H9 (cell line): ENCODE measurements around the gene PCBP1. TPM values are rescaled to one million over a fixed set of nuclear protein-coding genes. Genes with fewer than 3 reads are reported as not detected.
"Not testable (repeated sequence)": the region's sequence is repeated elsewhere in the genome, so short reads cannot be mapped to it uniquely, and the experiment has no call there.

ENCODE experiments used
- DNase-seq: peaks from one replicate; pipeline ENCODE4 v3.0.0-alpha.2; 2017
- H2AFZ ChIP-seq: one replicate; pipeline ENCODE4 v1.6.1; 2013; ENCODE audit warnings: mild to moderate bottlenecking, low read length, control low read depth, moderate library complexity
- H2AK5ac ChIP-seq: 2 replicates; pipeline ENCODE4 v1.6.1; 2013; ENCODE audit warnings: low read length, control low read depth, mixed read lengths; ENCODE audit not compliant: insufficient read length
- H2BK120ac ChIP-seq: one replicate; pipeline ENCODE4 v1.6.1; 2013; ENCODE audit warnings: low read depth, mild to moderate bottlenecking, low read length, control low read depth, inconsistent platforms; ENCODE audit not compliant: poor library complexity, severe bottlenecking
- H2BK12ac ChIP-seq: 2 replicates; pipeline ENCODE4 v1.6.1; 2013; ENCODE audit warnings: low read length, control low read depth, mixed read lengths, low read depth; ENCODE audit not compliant: insufficient read length
- H2BK15ac ChIP-seq: 2 replicates; pipeline ENCODE4 v1.6.1; 2013; ENCODE audit warnings: low read depth, low read length, control low read depth
- H2BK20ac ChIP-seq: one replicate; pipeline ENCODE4 v1.6.1; 2013; ENCODE audit warnings: low read depth, mild to moderate bottlenecking, low read length, control low read depth, inconsistent platforms; ENCODE audit not compliant: poor library complexity, severe bottlenecking
- H2BK5ac ChIP-seq: 2 replicates; pipeline ENCODE4 v1.6.1; 2013; ENCODE audit warnings: low read length, control low read depth, mixed read lengths; ENCODE audit not compliant: insufficient read length
- H3K14ac ChIP-seq: 2 replicates; pipeline ENCODE4 v1.6.1; 2013; ENCODE audit warnings: low read length, control low read depth; ENCODE audit not compliant: insufficient read depth
- H3K18ac ChIP-seq: 2 replicates; pipeline ENCODE4 v1.6.1; 2013; ENCODE audit warnings: low read depth, mild to moderate bottlenecking, mixed read lengths, low read length, control low read depth; ENCODE audit not compliant: insufficient read length
- H3K23ac ChIP-seq: 2 replicates; pipeline ENCODE4 v1.6.1; 2013; ENCODE audit warnings: low read length, control low read depth, mixed read lengths, low read depth; ENCODE audit not compliant: insufficient read length
- H3K23me2 ChIP-seq: 2 replicates; pipeline ENCODE4 v1.6.1; 2013; ENCODE audit warnings: low read depth, mild to moderate bottlenecking, mixed read lengths, low read length, control low read depth; ENCODE audit not compliant: insufficient read length, poor library complexity, severe bottlenecking
- H3K27ac ChIP-seq: 2 replicates; pipeline ENCODE4 v1.5.1; 2013; ENCODE audit warnings: low read length, control low read depth, mixed read lengths, low read depth; ENCODE audit not compliant: insufficient read length
- H3K27me3 ChIP-seq: 2 replicates; pipeline ENCODE4 v1.6.1; 2013; ENCODE audit warnings: low read length, control low read depth, inconsistent platforms; ENCODE audit not compliant: insufficient read depth
- H3K4ac ChIP-seq: 2 replicates; pipeline ENCODE4 v1.6.1; 2013; ENCODE audit warnings: low read depth, mild to moderate bottlenecking, control low read depth, inconsistent platforms, low read length, moderate library complexity
- H3K4me1 ChIP-seq: 2 replicates; pipeline ENCODE4 v1.6.1; 2013; ENCODE audit warnings: low read length, control low read depth, inconsistent platforms; ENCODE audit not compliant: insufficient read depth
- H3K4me2 ChIP-seq: 2 replicates; pipeline ENCODE4 v1.6.1; 2013; ENCODE audit warnings: low read length, control low read depth, mixed read lengths; ENCODE audit not compliant: insufficient read length, insufficient read depth
- H3K56ac ChIP-seq: 2 replicates; pipeline ENCODE4 v1.6.1; 2013; ENCODE audit warnings: low read depth, mild to moderate bottlenecking, mixed read lengths, low read length, control low read depth; ENCODE audit not compliant: insufficient read length
- H3K79me1 ChIP-seq: 2 replicates; pipeline ENCODE4 v1.6.1; 2013; ENCODE audit warnings: low read depth, mild to moderate bottlenecking, moderate library complexity, low read length, control low read depth, inconsistent platforms; ENCODE audit not compliant: insufficient read depth, poor library complexity, severe bottlenecking
- H3K79me2 ChIP-seq: 2 replicates; pipeline ENCODE4 v1.6.1; 2013; ENCODE audit warnings: low read length, control low read depth, inconsistent platforms; ENCODE audit not compliant: insufficient read depth
- H3K9ac ChIP-seq: 2 replicates; pipeline ENCODE4 v1.6.1; 2013; ENCODE audit warnings: low read length, control low read depth, mixed read lengths; ENCODE audit not compliant: insufficient read length; ENCODE audit errors: extremely low read depth
- H3K9me3 ChIP-seq: one replicate; pipeline ENCODE4 v1.6.1; 2013; ENCODE audit warnings: low read depth, low read length, inconsistent platforms; ENCODE audit not compliant: control insufficient read depth
- H3T11ph ChIP-seq: one replicate; pipeline ENCODE4 v1.6.1; 2013; ENCODE audit warnings: mild to moderate bottlenecking, low read length, control low read depth, inconsistent platforms
- H4K20me1 ChIP-seq: one replicate; pipeline ENCODE4 v1.6.1; 2013; ENCODE audit not compliant: control insufficient read depth, insufficient read length, insufficient read depth
- H4K5ac ChIP-seq: 2 replicates; pipeline ENCODE4 v1.6.1; 2013; ENCODE audit warnings: low read depth, mild to moderate bottlenecking, mixed read lengths, low read length, control low read depth; ENCODE audit not compliant: insufficient read length
- H4K8ac ChIP-seq: replicated peaks from 2 replicates; pipeline ENCODE4 v1.6.1; 2013; ENCODE audit warnings: low read length, control low read depth, mixed read lengths, low read depth; ENCODE audit not compliant: insufficient read length
- H4K91ac ChIP-seq: 2 replicates; pipeline ENCODE4 v1.6.1; 2013; ENCODE audit warnings: low read depth, mild to moderate bottlenecking, moderate library complexity, mixed read lengths, low read length, control low read depth; ENCODE audit not compliant: insufficient read length
- H3K27ac Mint-ChIP-seq, 3 experiments: 2 replicates in 2 of 3; 3 replicates in 1 of 3; pipeline ENCODE4 v1.8.0; 2020 to 2021; ENCODE audit warnings: mixed read lengths in 3 of 3, mild to moderate bottlenecking in 1 of 3, moderate library complexity in 1 of 3
- H3K27me3 Mint-ChIP-seq: 2 replicates; pipeline ENCODE4 v1.8.0; 2021; ENCODE audit warnings: low read depth, mild to moderate bottlenecking, moderate library complexity, mixed read lengths
- H3K36me3 Mint-ChIP-seq, 3 experiments: 2 replicates in 2 of 3; 3 replicates in 1 of 3; pipeline ENCODE4 v1.8.0; 2020 to 2021; ENCODE audit warnings: low read depth in 3 of 3, mixed read lengths in 3 of 3; ENCODE audit not compliant: insufficient read depth in 1 of 3
- H3K4me1 Mint-ChIP-seq, 2 experiments: 2 replicates each; pipeline ENCODE4 v1.8.0; 2020; ENCODE audit warnings: mixed read lengths in 2 of 2
- H3K4me3 Mint-ChIP-seq, 2 experiments: 2 replicates in 1 of 2; 3 replicates in 1 of 2; pipeline ENCODE4 v1.8.0; 2020 to 2021; ENCODE audit warnings: mild to moderate bottlenecking in 2 of 2, mixed read lengths in 2 of 2, moderate library complexity in 1 of 2
- H3K9me3 Mint-ChIP-seq, 2 experiments: 2 replicates in 1 of 2; 3 replicates in 1 of 2; pipeline ENCODE4 v1.8.0; 2020; ENCODE audit warnings: mild to moderate bottlenecking in 2 of 2, mixed read lengths in 2 of 2, moderate library complexity in 1 of 2
- WGBS: extraction: QIAGEN DNeasy Blood & Tissue Kit; methylation state at CpG from one replicate; pipeline ENCODE4 v1.1.7; 2013; ENCODE audit warnings: missing lambda C conversion rate, low lambda C conversion rate, mixed read lengths; ENCODE audit not compliant: insufficient read length; ENCODE audit errors: extremely low coverage; 5-methylcytosine and 5-hydroxymethylcytosine counted together
- total RNA-seq: library from RNA; stranded (reverse); gene quantifications from 2 replicates; pipeline ENCODE4 v1.2.1, GENCODE V29; 2021
- TF ChIP-seq, protein P1 (sequence below): fragments of 200-600 bp; sonication (generic); conservative IDR thresholded peaks from 3 replicates; pipeline ENCODE4 v1.8.0; 2021; ENCODE audit warnings: antibody characterized with exemption, mild to moderate bottlenecking

PCBP1 gene
- total RNA-seq, 1 experiment from 2014 or later: 457 TPM

- H3K23ac ChIP-seq: no peak overlapping the region
- no peaks in the 10 kb centered on the region for H3K79me2 ChIP-seq
- no peak overlapping the region for H3K4ac ChIP-seq
- no peak overlapping the region for H3T11ph ChIP-seq
- no peak overlapping the region for H4K8ac ChIP-seq
- H3K27ac Mint-ChIP-seq: no peak overlapping the region
- H2BK120ac ChIP-seq: no peak overlapping the region
- no peaks in the 10 kb centered on the region for H3K79me1 ChIP-seq
- H3K4me1 ChIP-seq: no peaks in the 10 kb centered on the region
- no peak overlapping the region for H2BK12ac ChIP-seq
- WGBS: no CpG with 5 or more reads among the region's 5 CpGs
- H3K18ac ChIP-seq: no peak overlapping the region
- TF ChIP-seq, protein P1, sequence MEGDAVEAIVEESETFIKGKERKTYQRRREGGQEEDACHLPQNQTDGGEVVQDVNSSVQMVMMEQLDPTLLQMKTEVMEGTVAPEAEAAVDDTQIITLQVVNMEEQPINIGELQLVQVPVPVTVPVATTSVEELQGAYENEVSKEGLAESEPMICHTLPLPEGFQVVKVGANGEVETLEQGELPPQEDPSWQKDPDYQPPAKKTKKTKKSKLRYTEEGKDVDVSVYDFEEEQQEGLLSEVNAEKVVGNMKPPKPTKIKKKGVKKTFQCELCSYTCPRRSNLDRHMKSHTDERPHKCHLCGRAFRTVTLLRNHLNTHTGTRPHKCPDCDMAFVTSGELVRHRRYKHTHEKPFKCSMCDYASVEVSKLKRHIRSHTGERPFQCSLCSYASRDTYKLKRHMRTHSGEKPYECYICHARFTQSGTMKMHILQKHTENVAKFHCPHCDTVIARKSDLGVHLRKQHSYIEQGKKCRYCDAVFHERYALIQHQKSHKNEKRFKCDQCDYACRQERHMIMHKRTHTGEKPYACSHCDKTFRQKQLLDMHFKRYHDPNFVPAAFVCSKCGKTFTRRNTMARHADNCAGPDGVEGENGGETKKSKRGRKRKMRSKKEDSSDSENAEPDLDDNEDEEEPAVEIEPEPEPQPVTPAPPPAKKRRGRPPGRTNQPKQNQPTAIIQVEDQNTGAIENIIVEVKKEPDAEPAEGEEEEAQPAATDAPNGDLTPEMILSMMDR: no peak
- no peak overlapping the region for H2AK5ac ChIP-seq
- peaks cover 4 to 56% (median 27%) of the 10 kb centered on the region in 3 experiments for H3K36me3 Mint-ChIP-seq
- H3K56ac ChIP-seq: no peak overlapping the region
- no peaks in the 10 kb centered on the region for H3K27me3 Mint-ChIP-seq
- H3K27ac ChIP-seq: no peak overlapping the region
- no peak overlapping the region for H4K91ac ChIP-seq
- H2BK5ac ChIP-seq: no peak overlapping the region
- no peak overlapping the region for H2BK15ac ChIP-seq
- H2AFZ ChIP-seq: no peak overlapping the region
- H3K9ac ChIP-seq: no peak overlapping the region
- no peaks in the 10 kb centered on the region for H3K27me3 ChIP-seq
- no peak for DNase-seq
- H3K4me1 Mint-ChIP-seq: no peaks in the 10 kb centered on the region
- no peaks in the 10 kb centered on the region for H4K20me1 ChIP-seq
- no peak overlapping the region for H3K4me3 Mint-ChIP-seq
- no peak overlapping the region for H3K14ac ChIP-seq
- H3K9me3 ChIP-seq: no peaks in the 10 kb centered on the region
- no peaks in the 10 kb centered on the region for H3K9me3 Mint-ChIP-seq
- no peak overlapping the region for H2BK20ac ChIP-seq
- H3K23me2 ChIP-seq: no peaks in the 10 kb centered on the region
- no peak overlapping the region for H3K4me2 ChIP-seq
- no peak overlapping the region for H4K5ac ChIP-seq
Measured at GRCh38 chr2:70050631-70051425, 36.4 kb upstream of the PCBP1 start.

DNA sequence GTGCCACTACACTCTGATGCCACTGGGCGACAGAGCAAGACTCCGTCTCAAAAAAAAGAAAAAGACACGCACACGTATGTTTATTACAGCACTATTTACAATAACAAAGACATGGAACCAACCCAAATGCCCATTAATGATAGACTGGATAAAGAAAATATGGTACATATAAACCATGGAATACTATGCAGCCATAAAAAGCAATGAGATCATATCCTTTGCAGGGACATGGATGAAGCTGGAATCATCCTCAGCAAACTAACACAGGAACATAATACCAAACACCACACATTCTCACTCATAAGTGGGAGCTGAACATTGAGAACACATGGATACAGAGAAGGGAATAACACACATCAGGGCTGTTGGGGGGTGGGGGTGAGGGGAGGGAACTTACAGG lies 32.0 kb upstream of the PCBP1 start:
- peaks cover 19 to 59% (median 49%) of the 10 kb centered on the region in 3 experiments for H3K36me3 Mint-ChIP-seq
- not testable (repeated sequence) for H3K9me3 Mint-ChIP-seq, H3K27me3 Mint-ChIP-seq, H3K4ac ChIP-seq, H3K14ac ChIP-seq, DNase-seq, H3K4me2 ChIP-seq, H3K79me1 ChIP-seq, H3K79me2 ChIP-seq, H3K27ac ChIP-seq, H3T11ph ChIP-seq, H4K8ac ChIP-seq, H3K27me3 ChIP-seq, H3K9ac ChIP-seq, H2BK20ac ChIP-seq, H2BK15ac ChIP-seq, H2AK5ac ChIP-seq, H3K18ac ChIP-seq, H3K4me1 Mint-ChIP-seq, H3K4me3 Mint-ChIP-seq, H3K27ac Mint-ChIP-seq, H4K20me1 ChIP-seq, H2AFZ ChIP-seq, H3K56ac ChIP-seq, H3K23me2 ChIP-seq, H4K5ac ChIP-seq, H2BK5ac ChIP-seq, H2BK12ac ChIP-seq, H3K4me1 ChIP-seq, H4K91ac ChIP-seq, H2BK120ac ChIP-seq, H3K9me3 ChIP-seq, H3K23ac ChIP-seq
- WGBS: no CpG with 5 or more reads among the region's 4 CpGs
